DMS53 treated with DMSO at 0.1 percent for 48 hours (cell line): ENCODE results near the gene ZFHX2.
"Not testable (repeated sequence)": the region's sequence is repeated elsewhere in the genome, so short reads cannot be mapped to it uniquely, and the experiment has no call there.

Experiments
- DNase-seq: peaks from one replicate; lab custom pipeline; 2025; ENCODE audit not compliant: unreplicated experiment; lab: John Stamatoyannopoulos, UW

Gene ZFHX2

DNA sequence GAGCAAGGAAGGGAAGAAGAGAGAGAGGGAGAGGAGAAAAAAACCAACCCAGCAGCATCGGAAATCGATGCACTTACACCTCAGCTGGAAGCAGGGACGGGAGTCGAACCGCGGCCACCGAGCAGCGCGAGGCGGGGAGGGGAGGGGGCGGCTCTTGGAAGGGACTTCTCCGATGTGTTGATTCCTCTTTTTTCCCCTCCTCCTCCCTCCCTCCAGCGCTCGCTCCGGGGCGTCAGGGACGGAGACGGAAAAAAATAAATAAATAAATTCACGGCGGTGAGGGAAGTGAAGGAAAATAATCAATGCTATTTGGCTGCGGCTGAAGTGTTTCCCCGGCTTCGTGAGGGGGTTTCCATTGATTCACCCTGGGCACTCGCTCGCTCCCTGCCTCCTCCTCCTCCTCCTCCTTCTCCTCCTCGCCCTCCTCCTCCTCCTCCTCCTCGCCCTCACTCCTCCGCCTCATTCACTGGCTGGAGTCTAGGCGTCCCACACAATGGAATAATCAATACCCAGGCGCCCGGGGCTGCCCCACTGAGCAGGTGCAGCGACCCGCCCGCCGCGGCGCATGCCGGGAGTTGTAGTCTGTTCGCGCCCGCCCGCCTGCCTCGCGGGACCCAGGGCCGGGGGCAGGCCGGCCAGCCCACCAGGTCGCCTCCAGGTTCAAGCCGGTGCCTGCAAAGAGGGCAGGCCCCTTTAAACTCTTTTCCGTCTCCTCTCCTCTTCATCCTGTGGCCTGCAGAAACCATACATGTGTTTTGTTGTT is at the start of gene ZFHX2:
Gene ZFHX2, minus strand, starts transcription at position 500 of the 763 bp plus-strand sequence. CDS start 16,440 bp downstream, outside the sequence.
- DNase-seq, result peak; percentile 31

DNA sequence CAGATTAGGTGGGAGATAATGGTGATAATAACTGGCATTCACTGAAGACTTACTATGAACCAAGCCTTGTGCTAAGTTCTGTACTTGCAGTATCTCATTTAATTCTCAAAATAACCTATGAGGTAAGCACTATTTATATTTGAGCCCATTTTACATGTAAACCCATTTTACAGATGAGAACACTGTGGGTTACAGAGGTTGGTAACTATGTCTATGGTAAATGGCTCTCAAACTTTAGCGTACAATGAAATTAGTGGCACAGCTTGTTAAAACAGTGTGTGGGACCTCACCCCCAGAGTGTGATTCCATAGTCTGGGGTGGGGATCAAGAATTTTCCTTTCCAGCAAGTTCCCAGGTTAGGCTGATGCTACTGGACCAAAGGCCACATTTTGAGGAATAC is 49.2 kb upstream of the ZFHX2 start:
- no peak for DNase-seq

- no peak for DNase-seq
Observed at GRCh38 chr14:23600322-23600707, 48.8 kb upstream of the ZFHX2 start.

GRCh38 chr14:23594191-23594590 is 42.6 kb upstream of the ZFHX2 start:
- DNase-seq, result not testable (repeated sequence)

- no peak for DNase-seq
Observed at GRCh38 chr14:23590198-23590597, 38.6 kb upstream of the ZFHX2 start.

DNA sequence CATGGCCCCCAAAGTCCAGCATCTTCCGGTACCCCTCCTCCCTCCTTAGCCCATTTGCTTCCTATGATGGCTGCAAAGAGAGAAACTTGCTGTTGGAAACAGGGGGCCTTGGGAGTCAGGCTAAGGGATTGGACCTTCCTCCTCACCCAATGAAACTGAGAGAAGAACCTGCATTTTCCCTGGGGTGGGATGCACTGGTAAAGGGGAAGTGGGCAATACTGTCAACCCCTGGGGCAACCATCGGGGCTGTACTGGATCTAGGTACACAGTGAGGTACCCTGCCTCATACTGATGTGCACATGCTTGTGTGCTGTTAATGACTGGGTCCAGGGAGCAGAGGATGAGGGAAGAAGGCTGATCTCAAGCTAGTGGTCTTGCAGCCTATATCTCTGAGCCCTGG is 38.0 kb upstream of the ZFHX2 start:
- no peak for DNase-seq

- DNase-seq, result peak; percentile 82
Observed at GRCh38 chr14:23588884-23589598, 37.5 kb upstream of the ZFHX2 start.

- DNase-seq, result not testable (repeated sequence)
Observed at GRCh38 chr14:23584527-23585203, 33.1 kb upstream of the ZFHX2 start.

GRCh38 chr14:23583761-23584526 is 32.4 kb upstream of the ZFHX2 start:
- not testable (repeated sequence) for DNase-seq

DNA sequence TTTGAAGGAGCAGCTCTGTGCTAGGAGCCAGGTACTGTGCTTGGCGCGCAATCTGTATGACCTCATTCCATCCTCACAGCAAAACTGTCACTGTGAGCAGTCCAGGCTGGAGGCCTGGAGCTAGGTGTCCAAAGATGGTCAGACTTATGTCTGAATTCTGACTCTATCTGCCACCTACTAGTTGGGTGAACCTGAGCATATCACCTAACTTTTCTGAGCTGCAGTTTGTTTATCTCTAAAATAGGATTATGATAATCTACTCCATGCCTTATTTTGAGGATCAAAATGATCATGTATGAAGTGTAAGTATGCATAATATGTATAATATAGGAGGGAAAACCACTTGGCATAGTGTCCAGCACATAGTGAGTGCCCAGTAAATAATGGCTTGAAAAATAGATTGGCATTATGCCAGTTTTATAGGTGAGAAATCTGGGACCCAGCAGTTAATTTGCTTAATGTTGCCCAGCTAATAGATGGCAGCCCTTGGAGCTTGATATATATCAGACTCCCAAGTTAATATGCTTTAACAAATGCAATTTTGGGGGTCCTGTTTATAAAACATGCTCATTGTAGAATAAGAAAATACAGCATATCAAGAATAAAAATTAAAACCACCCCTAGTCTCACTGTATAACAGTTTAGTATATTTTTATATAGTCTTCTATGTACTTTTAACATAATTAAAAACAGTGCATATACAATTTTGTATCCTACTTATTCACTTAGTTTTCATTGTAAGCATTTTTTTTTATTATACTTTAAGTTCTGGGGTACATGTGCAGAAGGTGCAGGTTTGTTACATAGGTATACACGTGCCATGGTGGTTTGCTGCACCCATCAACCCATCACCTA is 31.6 kb upstream of the ZFHX2 start:
- DNase-seq, result no peak

DNA sequence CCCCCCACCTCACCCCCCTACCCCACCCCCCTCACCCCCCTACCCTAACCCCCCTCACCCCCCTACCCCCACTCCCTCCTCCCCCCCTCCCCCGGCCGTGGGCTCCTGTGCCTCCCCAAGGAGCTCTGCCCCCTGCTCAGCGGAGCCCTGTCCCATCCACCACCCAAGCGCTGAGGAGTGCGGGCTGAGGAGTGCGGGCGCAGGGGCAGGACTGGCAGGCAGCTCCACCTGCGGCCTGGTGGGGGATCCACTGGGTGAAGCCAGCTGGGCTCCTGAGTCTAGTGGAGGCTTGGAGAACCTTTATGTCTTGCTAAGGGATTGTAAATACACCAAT is 29.4 kb upstream of the ZFHX2 start:
- DNase-seq, result no peak

DNA sequence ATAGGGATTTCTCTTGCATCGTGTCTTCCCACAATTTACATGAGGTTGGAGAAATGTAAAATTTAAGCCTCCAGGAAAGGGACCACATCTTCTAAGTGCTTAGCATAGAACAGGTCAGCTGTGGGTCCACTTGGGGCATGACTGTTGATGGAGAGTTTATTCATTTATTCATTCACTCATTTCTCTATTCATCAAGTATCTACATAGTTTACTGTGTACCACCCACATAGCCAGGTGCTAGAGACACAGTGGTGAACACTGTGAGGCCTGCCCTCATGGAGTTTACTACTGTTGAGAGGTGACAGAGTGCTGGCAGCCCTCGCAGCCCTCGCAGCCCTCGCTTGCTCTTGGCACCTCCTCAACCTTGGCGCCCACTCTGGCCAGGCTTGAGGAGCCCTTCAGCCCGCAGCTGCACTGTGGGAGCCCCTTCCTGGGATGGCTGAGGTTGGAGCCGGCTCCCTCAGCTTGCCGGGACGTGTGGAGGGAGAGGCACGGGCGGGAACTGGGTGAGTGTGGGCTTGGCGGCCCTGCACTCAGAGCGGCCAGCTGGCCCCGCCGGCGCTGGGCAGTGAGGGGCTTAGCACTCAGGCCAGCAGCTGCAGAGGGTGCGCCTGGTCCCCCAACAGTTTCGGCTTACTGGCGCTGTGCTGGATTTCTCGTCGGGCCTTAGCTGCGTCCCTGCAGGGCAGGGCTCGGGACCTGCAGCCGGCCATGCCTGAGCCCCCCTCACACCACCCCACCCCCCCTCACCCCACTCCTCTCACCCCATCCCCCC is 28.8 kb upstream of the ZFHX2 start:
- DNase-seq, result no peak

DNA sequence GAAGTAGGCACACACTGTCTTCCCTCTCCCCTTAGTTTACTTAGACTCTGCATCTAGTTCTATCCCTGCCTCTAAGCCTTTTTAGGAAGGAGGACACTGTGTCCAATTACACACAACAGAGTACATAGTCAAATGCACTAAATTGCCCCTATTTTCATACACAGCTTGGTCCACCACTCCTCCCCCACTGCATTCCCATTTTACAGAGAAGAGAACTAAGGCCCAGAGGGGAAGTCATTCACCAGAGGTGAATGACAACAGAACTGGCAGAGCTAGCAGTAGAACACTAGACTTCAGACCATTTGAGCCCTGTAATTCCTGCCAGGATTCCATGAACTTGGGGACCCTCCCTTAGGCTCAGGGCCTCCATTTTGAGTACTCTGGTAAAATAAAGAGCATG is 28.2 kb upstream of the ZFHX2 start:
- no peak for DNase-seq

GRCh38 chr14:23579311-23579630 is 27.7 kb upstream of the ZFHX2 start:
- DNase-seq, result no peak

GRCh38 chr14:23578560-23579310 is 27.2 kb upstream of the ZFHX2 start, which contains the start of gene JPH4:
JPH4 (minus strand) TSS chr14:23578790; CDS start chr14:23577453, 1,337 bp downstream.
- no peak for DNase-seq

GRCh38 chr14:23577710-23578392 is 26.3 kb upstream of the ZFHX2 start:
- DNase-seq, result no peak

- DNase-seq, result no peak
Observed at GRCh38 chr14:23577004-23577681, 25.6 kb upstream of the ZFHX2 start.
